Caco-2 (cell line): ENCODE measurements around the gene ZNF184. TPM values are rescaled to one million over a fixed set of nuclear protein-coding genes. Genes with fewer than 3 reads are reported as not detected.

Experiments
- BruUV-seq: library from RNA; stranded (reverse); fragments of 400-500 nt; replicated peaks from 2 replicates; lab custom pipeline; 2021; lab: Mats Ljungman, UMichigan
- CTCF ChIA-PET: fragments of 300-600 bp; sonication (Branson Sonifier 250); formaldehyde crosslinking; loops from one replicate; lab custom pipeline; 2022; ENCODE audit warnings: antibody characterized with exemption; lab: Charles Lee
- POLR2A ChIA-PET: fragments of 300-600 bp; sonication (Branson Sonifier 250); formaldehyde crosslinking; loops from one replicate; lab custom pipeline; 2022; ENCODE audit warnings: antibody characterized with exemption; lab: Charles Lee
- DNase-seq, 2 experiments: peaks; one replicate each; pipeline versions ENCODE4 v3.0.0 to v3.0.0-alpha.2; 2020 to 2022
- H3K27me3 ChIP-seq: replicated peaks from 2 replicates; pipeline ENCODE4 v1.6.0; 2011; ENCODE audit warnings: low read length; ENCODE audit not compliant: control insufficient read depth, insufficient read depth
- H3K36me3 ChIP-seq: 2 replicates; pipeline ENCODE4 v1.5.1; 2011; ENCODE audit warnings: low read length; ENCODE audit not compliant: control insufficient read depth, insufficient read depth
- H3K4me1 ChIP-seq: fragments of 250-450 bp; sonication (Bioruptor Pico); 2 replicates; pipeline ENCODE4 v1.5.1; 2020; ENCODE audit warnings: mild to moderate bottlenecking
- H3K4me3 ChIP-seq: 2 replicates; pipeline ENCODE4 v1.5.1; 2011; ENCODE audit warnings: low read depth, mild to moderate bottlenecking, control low read depth, low read length
- H3K9me3 ChIP-seq: fragments of 250-450 bp; sonication (Bioruptor Pico); 2 replicates; pipeline ENCODE4 v1.5.1; 2020; ENCODE audit warnings: mild to moderate bottlenecking, moderate library complexity
- H3K27ac Mint-ChIP-seq: one replicate; pipeline ENCODE4 v1.8.0; 2022; ENCODE audit warnings: mixed read lengths; ENCODE audit not compliant: unreplicated experiment
- H3K27me3 Mint-ChIP-seq: one replicate; pipeline ENCODE4 v1.8.0; 2022; ENCODE audit warnings: mixed read lengths; ENCODE audit not compliant: insufficient read depth, unreplicated experiment
- H3K36me3 Mint-ChIP-seq: one replicate; pipeline ENCODE4 v1.8.0; 2022; ENCODE audit warnings: mild to moderate bottlenecking, mixed read lengths; ENCODE audit not compliant: insufficient read depth, unreplicated experiment
- H3K4me1 Mint-ChIP-seq: one replicate; pipeline ENCODE4 v1.8.0; 2022; ENCODE audit warnings: low read depth, mixed read lengths; ENCODE audit not compliant: unreplicated experiment
- H3K4me3 Mint-ChIP-seq: one replicate; pipeline ENCODE4 v1.8.0; 2022; ENCODE audit warnings: mild to moderate bottlenecking, moderate library complexity, mixed read lengths; ENCODE audit not compliant: unreplicated experiment
- H3K9me3 Mint-ChIP-seq: one replicate; pipeline ENCODE4 v1.8.0; 2022; ENCODE audit warnings: mixed read lengths; ENCODE audit not compliant: unreplicated experiment
- CTCF ChIP-seq, 2 experiments: fragments of 200-600 bp in 1 of 2; IDR thresholded peaks; 1 replicate in 1 of 2; 2 replicates in 1 of 2; pipeline versions ENCODE4 v1.5.1 to v1.8.0; 2011 to 2022; ENCODE audit warnings: antibody characterized with exemption in 1 of 2, control low read depth in 1 of 2, inconsistent platforms in 1 of 2, low read depth in 1 of 2, low read length in 1 of 2, mild to moderate bottlenecking in 1 of 2, moderate library complexity in 1 of 2; ENCODE audit not compliant: insufficient read depth in 1 of 2, severe bottlenecking in 1 of 2, unreplicated experiment in 1 of 2
- intact Hi-C: fragments of 100-400 bp; cut with micrococcal nuclease; formaldehyde crosslinking; loops from one replicate; pipeline ENCODE4 v1.10.0; 2022; ENCODE audit not compliant: unreplicated experiment
- total RNA-seq: library from RNA; stranded (reverse); gene quantifications from 2 replicates; pipeline ENCODE4 v1.2.3, GENCODE V29; 2022

ZNF184 gene
- total RNA-seq, 1 experiment from 2014 or later: 3.9 TPM

GRCh38 chr6:27414300-27414699, 58.6 kb downstream of the ZNF184 start:
- Mint-ChIP-seq H3K4me3 (no peak overlapping the region), H3K9me3 (peaks cover 21% of the 10 kb centered on the region), H3K27ac (no peak overlapping the region), H3K4me1 (no peaks in the 10 kb centered on the region), H3K27me3 (no peaks in the 10 kb centered on the region), H3K36me3 (no peaks in the 10 kb centered on the region)
- no TSS peak for BruUV-seq
- no peaks in the 10 kb centered on the region for H3K4me1 ChIP-seq
- H3K27me3 ChIP-seq: no peaks in the 10 kb centered on the region
- intact Hi-C loops: no loop called here
- no peaks in the 10 kb centered on the region for H3K36me3 ChIP-seq
- no peak for TF ChIP-seq CTCF (IDR thresholded peaks at IDR 0.05; ENCODE audit: insufficient read depth in 1 of 2, low read depth in 1 of 2, low read length in 1 of 2, severe bottlenecking in 1 of 2, unreplicated experiment in 1 of 2)
- ChIA-PET POLR2A (no interaction called here), CTCF (no interaction called here)
- no peak overlapping the region for H3K4me3 ChIP-seq
- H3K9me3 ChIP-seq: no peaks in the 10 kb centered on the region
- no peak for DNase-seq

GRCh38 chr6:27407153-27407814, 65.6 kb downstream of the ZNF184 start:
- no peaks in the 10 kb centered on the region for H3K36me3 ChIP-seq
- Mint-ChIP-seq H3K4me3 (no peak overlapping the region), H3K36me3 (peaks cover 12% of the 10 kb centered on the region), H3K9me3 (peaks cover 22% of the 10 kb centered on the region), H3K27me3 (no peaks in the 10 kb centered on the region), H3K4me1 (no peaks in the 10 kb centered on the region), H3K27ac (no peak overlapping the region)
- BruUV-seq: no TSS peak
- no peaks in the 10 kb centered on the region for H3K27me3 ChIP-seq
- H3K4me1 ChIP-seq: no peaks in the 10 kb centered on the region
- no peak for DNase-seq
- ChIA-PET CTCF (no interaction called here), POLR2A (no interaction called here)
- TF ChIP-seq CTCF (IDR thresholded peaks at IDR 0.05; ENCODE audit: insufficient read depth in 1 of 2, low read depth in 1 of 2, low read length in 1 of 2, severe bottlenecking in 1 of 2, unreplicated experiment in 1 of 2): no peak
- no peak overlapping the region for H3K4me3 ChIP-seq
- peaks cover 7% of the 10 kb centered on the region; the same call in 1 of the 2 replicates for H3K9me3 ChIP-seq
- intact Hi-C loops: no loop called here

GRCh38 chr6:27406085-27406484, 66.8 kb downstream of the ZNF184 start:
- H3K4me1 Mint-ChIP-seq: no peaks in the 10 kb centered on the region
- Histone ChIP-seq H3K4me1 (no peaks in the 10 kb centered on the region), H3K27me3 (no peaks in the 10 kb centered on the region), H3K36me3 (peaks cover under 1% of the 10 kb centered on the region; the same call in 1 of the 2 replicates), H3K9me3 (peaks cover 7% of the 10 kb centered on the region; the same call in 1 of the 2 replicates), H3K4me3 (no peak overlapping the region)
- H3K27ac Mint-ChIP-seq: no peak overlapping the region
- intact Hi-C loops: no loop called here
- peaks cover 34% of the 10 kb centered on the region for H3K9me3 Mint-ChIP-seq
- CTCF ChIA-PET: no interaction called here
- no peak overlapping the region for H3K4me3 Mint-ChIP-seq
- peaks cover 14% of the 10 kb centered on the region for H3K36me3 Mint-ChIP-seq
- no peaks in the 10 kb centered on the region for H3K27me3 Mint-ChIP-seq
- BruUV-seq: no TSS peak
- no peak for DNase-seq
- TF ChIP-seq CTCF (IDR thresholded peaks at IDR 0.05; ENCODE audit: insufficient read depth in 1 of 2, low read depth in 1 of 2, low read length in 1 of 2, severe bottlenecking in 1 of 2, unreplicated experiment in 1 of 2): no peak
- POLR2A ChIA-PET: no interaction called here
